H1 (cell line): Measurements from ENCODE around the gene LPO. TPM values are rescaled to one million over a fixed set of nuclear protein-coding genes. Genes with fewer than 3 reads are reported as not detected.

Experiments used
- ATF2 ChIP-seq: IDR thresholded peaks from 2 replicates; pipeline ENCODE4 v1.6.1; 2012; ENCODE audit warnings: low read length, inconsistent platforms
- JUN ChIP-seq: IDR thresholded peaks from 2 replicates; pipeline ENCODE4 v1.6.1; 2011; ENCODE audit warnings: low read depth, mild to moderate bottlenecking, improper control_type of control experiment, low read length
- ZNF274 ChIP-seq: IDR thresholded peaks from 2 replicates; pipeline ENCODE4 v1.7.0; 2012; ENCODE audit warnings: low read length, borderline replicate concordance; ENCODE audit errors: extremely low read depth
- polyA plus RNA-seq, 7 experiments: library from polyadenylated mRNA; depleted of rRNA in 3 of 7; stranded (reverse) in 5 of 7; unstranded in 2 of 7; fragments of >200 nt in 5 of 7; fragments of 200-250 nt in 2 of 7; gene quantifications; 1 replicate in 5 of 7; 2 replicates in 1 of 7; 4 replicates in 1 of 7; pipeline versions ENCODE4 v1.2.1 to v1.2.3, GENCODE V29; 2011 to 2013; ENCODE audit warnings: missing spikeins in 2 of 7, mixed read lengths in 2 of 7
- total RNA-seq: library from RNA; stranded (reverse); fragmentation: NEBNext Ultra II Directional; extraction: Animal tissue kit (Norgen Biotek cat#: 25700); gene quantifications from 2 replicates; pipeline ENCODE4 v1.2.1, GENCODE V29; 2021

LPO gene
- total and polyA plus RNA-seq, 2 of the 8 experiments (the other 6 are each of a cell fraction or from before 2014, with no cell fraction given) = 0.38 to 0.52 TPM

- TF ChIP-seq ZNF274 (no peak), ATF2 (no peak), JUN (no peak)
- TF ChIP-seq, all 59 proteins: peak for 0
These were observed 23.8 kb downstream of the LPO start (continued) for GRCh38 chr17:58262149-58262548.
